ENCODE results near the gene SNORC.
"Not testable (repeated sequence)": the region's sequence is repeated elsewhere in the genome, so short reads cannot be mapped to it uniquely, and the experiment has no call there.

The SNORC gene

GRCh38 chr2:232897598-232898408 lies 27.7 kb downstream of the SNORC start:
- DNase-seq, result no peak

- DNase-seq, result no peak
Observed at GRCh38 chr2:232898592-232899543, 28.8 kb downstream of the SNORC start.

DNA sequence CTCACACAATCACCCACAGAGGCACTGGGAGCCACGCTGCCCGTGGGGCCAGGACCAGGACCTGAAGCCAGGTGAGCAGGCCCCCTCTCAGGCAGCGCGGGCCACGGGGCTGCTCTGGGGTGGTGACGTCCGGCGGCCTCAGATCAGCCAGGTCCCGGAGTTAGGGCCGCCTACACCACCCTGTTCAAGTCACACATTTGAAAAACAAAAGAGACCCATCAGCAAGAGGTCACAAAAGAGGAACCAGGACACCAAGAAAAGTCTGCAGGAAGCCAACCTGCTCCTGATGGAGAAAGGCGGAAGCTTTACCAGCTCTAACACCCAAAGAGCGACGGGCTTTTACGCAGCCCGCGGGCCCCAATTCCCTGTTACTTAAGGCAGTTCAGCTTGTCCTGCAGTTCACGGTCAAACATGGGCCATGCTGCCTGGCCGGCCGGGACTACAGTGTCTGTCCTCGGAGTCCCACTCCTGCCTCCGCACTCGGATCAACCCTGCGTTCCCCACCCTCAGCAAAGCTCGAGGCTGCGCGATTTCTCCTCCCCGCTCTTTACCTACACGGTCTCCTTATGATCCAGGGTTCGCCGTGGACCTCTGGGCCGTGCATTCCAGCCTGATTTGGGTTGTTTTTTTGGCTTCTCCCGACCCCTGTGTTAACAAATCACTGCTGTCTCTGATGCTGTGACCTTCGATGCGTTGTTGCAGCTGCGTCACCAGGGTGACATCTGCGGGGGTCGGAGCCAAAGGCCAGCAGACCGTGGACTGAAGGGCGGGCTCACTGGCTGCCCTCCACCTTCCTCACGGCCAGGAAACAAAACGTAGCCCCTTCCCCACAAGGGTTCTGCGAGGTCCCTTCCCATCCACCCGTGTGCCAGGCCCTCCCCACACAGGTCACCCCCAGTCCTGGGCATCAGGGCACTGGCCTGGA lies 31.0 kb downstream of the SNORC start:
- no peak for DNase-seq

DNA sequence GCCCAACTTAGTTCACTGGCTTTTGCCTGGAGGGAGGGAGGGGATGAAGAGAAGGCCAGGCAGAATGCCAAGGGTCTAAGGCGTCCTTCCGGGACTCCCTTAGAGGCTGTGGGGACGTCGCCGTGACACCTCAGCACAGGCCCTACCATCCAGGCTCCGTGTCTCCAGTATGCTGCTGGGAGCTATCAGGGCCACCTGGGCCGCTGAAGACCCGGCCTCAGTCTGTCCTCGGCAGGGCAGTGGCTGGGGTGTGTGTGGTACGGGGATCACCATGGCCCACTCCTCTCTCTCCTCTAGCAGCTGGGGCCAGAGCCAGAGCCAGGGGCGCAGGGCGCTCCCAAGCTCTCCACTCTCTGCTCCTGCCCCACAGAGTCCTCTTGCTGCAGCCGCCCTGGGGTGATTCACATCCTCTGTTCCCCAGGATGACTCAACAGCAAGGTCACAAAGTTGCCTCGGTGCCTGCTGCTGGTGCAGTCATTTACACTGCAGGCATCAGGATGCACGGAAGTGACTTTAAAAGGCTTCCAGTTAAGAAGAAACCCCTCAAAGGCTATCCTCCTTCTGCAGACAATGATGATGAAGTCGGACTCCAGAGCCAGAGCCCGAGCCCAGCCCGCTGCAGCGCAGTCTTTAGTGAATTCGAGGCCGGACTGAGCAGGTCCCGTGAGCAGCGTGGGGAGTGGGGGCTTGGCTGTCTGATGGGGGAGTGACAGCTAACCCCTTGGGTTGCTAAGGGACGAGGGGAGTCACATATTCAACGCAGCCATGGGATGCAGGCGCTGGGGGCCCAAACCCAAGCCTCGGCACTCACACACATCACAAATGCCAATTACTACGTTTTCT lies 31.9 kb downstream of the SNORC start:
- no peak for DNase-seq

GRCh38 chr2:232903989-232904388 lies 33.9 kb downstream of the SNORC start:
- no peak for DNase-seq

DNA sequence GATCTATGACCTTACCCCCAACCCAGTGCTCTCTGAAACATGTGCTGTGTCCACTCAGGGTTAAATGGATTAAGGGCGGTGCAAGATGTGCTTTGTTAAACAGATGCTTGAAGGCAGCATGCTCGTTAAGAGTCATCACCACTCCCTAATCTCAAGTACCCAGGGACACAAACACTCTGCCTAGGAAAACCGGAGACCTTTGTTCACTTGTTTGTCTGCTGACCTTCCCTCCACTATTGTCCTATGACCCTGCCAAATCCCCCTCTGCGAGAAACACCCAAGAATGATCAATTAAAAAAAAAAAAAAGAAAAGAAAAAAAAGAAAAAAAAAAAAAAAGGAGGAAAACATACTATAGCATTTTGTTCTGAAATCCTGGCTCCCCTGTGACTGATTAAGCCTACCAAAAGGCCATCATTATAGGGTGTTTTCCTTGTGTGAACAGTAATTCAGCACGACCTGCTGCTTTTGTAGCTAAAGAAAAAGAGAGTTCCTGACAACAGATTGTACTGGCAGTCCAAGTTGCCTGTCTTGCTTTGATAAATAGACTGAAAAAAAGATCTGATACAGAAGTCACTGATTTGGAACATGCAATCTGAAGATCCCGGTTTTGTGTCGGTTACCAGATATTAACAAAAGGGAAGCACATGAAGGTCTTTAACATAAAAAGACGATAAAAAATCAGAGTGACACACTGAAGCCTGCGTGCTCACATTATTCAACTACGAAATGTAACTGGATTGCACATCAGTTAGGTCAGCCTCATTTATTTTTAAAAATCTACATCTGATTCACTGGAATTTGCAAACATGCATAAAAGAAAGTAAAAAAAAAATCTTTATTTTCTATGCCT lies 37.0 kb downstream of the SNORC start:
- not testable (repeated sequence) for DNase-seq

- not testable (repeated sequence) for DNase-seq
Observed at GRCh38 chr2:232907718-232908085, 37.6 kb downstream of the SNORC start.

- DNase-seq, result no peak
Observed at GRCh38 chr2:232908695-232909094, 38.6 kb downstream of the SNORC start.

GRCh38 chr2:232910376-232910775 lies 40.3 kb downstream of the SNORC start:
- DNase-seq, result no peak

DNA sequence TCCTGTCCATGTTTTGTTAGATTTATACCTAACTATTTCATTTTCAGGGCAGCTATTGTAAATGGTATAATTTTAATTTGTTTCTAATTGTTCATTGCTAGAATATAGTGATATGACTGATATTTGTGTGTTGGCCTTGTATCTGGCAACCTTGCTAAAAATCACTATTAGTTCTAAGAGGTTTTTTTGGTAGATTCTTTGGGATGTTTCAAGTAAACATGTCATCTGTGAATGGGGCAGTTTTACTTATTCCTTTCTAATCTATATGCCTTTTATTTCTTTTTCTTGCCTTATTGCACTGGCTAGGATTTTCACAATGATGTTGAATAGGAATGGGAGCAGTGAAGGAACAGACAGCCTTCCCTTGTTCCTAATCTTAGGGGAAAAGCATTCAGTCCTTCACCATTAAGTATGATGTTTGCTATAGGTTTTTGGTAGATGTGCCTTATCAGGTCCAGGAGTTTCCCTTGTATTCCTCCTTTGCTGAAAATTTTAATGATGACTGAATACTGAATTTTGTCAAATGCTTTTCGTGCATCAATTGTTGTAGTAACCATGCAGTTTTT lies 41.7 kb downstream of the SNORC start:
- no peak for DNase-seq

GRCh38 chr2:232913903-232914302 lies 43.8 kb downstream of the SNORC start:
- DNase-seq, result no peak

DNA sequence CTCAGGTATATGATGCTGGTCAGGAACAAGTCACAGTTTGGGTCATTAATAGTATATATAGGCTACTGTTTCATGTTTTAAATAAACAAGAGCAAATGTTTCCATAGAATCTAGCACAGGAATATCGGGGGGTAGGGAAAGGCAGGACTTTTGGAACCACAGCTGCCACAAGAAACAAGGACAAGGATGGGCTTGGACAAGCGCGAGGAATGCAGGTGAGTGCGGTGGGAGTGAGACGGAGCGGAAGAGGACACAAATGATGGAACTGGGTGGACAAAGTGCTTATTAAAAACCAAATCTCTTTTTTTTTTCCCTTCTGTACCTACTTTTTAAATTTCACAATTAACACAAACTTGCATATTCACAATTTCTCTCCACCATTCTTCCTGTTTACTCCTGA lies 49.1 kb downstream of the SNORC start:
- DNase-seq, result no peak

DNA sequence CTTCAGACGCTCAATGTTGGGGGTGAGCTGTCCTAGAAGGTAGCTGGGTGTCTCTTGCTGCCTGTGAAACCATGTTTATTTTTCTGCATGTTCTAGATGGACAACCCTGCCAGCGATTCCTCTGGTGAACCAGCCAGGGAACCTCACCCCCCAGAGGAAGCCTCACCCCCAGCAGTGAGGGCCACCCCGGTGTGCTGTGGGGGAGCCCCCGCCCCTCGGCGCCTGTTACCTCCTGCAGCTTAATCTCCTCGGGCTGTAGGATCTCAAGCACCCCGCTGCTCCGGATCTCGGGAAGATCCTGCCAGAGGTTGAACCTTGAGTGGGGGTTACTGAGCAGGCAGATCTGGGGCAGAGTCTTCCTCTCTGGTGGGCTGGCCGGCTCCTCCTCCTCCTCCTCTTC lies 50.0 kb downstream of the SNORC start:
- no peak for DNase-seq

- DNase-seq, result no peak
Observed at GRCh38 chr2:232920760-232921159, 50.7 kb downstream of the SNORC start.

- DNase-seq, result no peak
Observed at GRCh38 chr2:232924433-232924832, 54.4 kb downstream of the SNORC start.

DNA sequence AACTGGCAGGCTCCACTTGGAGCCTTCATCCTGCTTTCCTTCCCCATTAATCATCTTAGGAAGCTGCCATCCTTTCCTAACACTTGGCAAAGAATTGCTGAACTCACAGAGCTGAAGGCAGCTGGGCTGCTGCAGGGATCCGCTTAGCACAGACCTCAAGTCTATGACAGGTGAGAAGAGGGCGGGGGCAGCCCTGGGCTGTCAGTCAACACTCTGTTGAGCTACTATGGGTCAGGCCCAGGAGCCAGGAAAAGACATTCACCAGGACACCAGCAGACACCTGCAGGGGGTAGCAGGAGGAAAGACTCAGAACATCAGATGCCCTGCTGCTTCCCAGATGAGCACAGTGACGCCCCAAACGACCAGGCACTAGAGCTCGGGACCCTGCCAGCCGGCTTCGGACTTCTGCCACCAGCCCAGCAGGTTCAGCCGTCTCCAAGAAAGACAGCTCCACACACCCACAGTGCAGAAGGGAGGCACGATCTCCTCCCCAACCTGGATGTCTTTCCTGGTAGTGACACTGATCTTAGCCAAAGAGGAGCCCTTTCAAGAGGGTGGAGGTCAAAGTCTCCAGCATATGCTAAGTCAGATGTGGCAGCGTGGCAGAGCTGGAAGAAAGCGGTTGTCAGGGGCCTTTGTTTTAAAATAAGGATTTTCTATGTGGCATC lies 55.2 kb downstream of the SNORC start:
- DNase-seq, result no peak

DNA sequence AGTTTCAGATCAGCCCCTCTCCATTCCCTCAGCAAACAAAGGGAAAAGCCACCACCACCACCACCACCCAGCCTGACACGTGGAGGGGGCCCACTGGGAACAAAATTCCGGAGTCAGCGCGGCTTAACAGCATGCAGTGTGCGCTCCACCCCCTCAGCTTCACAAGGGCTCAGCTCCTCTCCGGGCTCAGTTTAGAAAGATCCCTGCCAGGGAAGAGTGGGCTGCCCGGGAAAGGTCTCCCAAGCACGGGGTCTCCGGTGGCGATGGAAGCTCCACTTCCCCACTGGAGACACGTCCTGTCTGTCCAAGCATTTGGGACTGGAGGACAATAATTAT lies 55.7 kb downstream of the SNORC start:
- DNase-seq, result no peak

- DNase-seq, result no peak
Observed at GRCh38 chr2:232926431-232926939, 56.4 kb downstream of the SNORC start.

- no peak for DNase-seq
Observed at GRCh38 chr2:232927032-232927792, 57.1 kb downstream of the SNORC start.
